GM11168 (cell line): ENCODE measurements around the gene SLCO3A1.

Source experiments
- in situ Hi-C: fragments of 300-500 bp; cut with MboI; formaldehyde crosslinking; loops from one replicate; pipeline ENCODE4 v1.12.0; 2022; ENCODE audit warnings: low sequenced_read_pairs; ENCODE audit not compliant: unreplicated experiment

SLCO3A1 gene

GRCh38 chr15:92142242-92143232, 289.0 kb downstream of the SLCO3A1 start:
- in situ Hi-C loops = no loop called here

DNA sequence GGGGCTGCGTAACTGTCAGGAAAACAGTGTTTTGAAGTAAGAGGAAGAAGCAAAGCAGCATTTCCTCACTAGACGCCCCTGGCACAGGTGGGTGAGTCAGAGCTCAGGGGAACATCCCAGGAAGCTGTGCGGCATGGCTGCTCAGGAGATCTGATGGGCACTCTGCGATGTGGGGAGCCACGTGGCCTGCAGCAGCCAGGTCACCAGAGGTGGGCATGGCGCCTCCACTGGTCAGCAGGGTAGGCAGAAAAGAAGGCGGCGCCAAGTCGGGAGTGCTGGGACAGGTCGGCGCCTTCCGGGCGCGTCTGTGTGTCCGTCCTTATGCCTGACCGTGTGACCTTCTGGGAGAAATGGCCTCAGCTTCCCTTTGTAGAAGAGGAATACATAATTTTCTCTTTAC, 290.3 kb downstream of the SLCO3A1 start:
- in situ Hi-C loops = no loop called here

- in situ Hi-C loops = no loop called here
These were observed 293.1 kb downstream of the SLCO3A1 start for GRCh38 chr15:92146511-92147150.

DNA sequence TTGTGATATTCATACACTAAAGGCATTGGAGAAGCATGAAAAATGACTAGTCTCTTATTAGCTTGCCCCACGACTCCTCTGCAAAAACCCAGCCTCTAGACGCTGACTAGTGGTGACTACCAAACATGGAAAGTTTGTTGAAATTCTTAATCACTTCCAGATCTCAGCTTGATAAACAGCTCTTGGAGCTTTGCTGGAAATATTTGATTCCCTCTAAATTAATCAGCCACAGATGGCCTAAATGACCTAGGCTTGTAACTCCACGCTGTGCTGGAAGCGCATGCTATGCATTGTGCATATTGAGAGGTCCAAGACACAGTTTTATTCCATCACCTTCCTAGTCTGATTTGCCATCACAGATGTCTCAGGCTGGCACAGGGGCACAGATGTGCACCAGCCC, 295.5 kb downstream of the SLCO3A1 start:
- in situ Hi-C loops = no loop called here

DNA sequence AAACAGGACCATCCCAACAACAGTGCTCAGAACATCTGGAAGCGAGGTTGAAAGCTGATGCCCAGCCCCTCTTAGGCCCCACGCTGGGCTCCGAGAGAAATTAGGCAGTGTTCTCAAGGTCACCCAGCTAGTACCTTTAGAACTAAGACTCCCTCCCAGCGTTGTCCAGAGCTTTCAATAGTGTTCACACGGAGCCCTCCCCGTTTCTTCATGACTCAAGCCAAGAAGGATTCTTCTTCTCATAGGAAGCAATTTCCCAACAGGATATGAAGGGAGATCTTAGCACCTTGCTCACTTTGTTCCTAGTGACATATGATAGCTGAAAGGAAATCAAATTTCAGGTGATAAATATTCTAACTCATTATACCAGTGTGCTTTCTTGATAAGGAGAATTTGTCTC, 296.0 kb downstream of the SLCO3A1 start:
- in situ Hi-C loops = no loop called here

GRCh38 chr15:92151168-92151567, 297.7 kb downstream of the SLCO3A1 start:
- in situ Hi-C loops = no loop called here

GRCh38 chr15:92151741-92152140, 298.2 kb downstream of the SLCO3A1 start:
- in situ Hi-C loops = no loop called here

- in situ Hi-C loops = no loop called here
These were observed 299.5 kb downstream of the SLCO3A1 start for GRCh38 chr15:92152983-92153382.

DNA sequence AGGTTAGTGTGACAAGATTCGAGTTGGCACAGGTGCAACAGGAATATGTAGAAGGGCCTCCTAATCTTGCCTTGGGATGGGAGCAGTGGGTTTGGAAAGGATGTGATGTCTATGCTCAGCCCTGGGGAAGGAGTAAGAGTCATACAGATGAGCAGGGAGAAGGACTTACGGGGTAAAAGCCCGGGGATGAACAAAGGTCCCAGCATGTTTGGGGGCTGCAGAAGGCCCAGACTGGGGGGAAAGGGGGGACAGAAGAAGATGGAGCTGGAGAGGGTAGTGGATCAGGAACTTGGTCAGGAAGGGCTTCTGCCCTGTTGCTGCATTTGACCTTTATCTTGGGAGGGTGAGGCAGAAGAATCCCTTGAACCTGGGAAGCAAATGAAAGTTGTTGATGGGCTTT, 300.1 kb downstream of the SLCO3A1 start:
- in situ Hi-C loops = no loop called here

DNA sequence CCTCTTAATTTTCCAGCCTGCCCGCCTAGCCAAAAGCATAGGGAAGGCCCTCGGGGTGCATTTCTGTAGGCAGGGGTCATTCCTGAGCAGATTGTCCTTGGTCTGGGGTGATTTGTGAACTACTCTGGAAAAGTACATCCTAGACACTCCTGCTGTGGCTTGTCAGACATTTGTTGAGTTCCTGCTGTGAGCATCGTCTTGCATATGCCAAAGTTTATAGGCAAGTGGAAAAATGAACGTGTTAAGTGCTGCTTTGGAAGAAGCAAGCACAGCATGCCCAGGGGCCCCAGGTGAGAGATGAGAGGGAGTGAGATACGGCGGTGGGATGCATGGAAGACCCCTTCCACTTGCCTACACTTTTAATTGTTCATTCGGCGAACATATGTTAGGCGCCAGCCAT, 302.4 kb downstream of the SLCO3A1 start:
- in situ Hi-C loops = no loop called here

DNA sequence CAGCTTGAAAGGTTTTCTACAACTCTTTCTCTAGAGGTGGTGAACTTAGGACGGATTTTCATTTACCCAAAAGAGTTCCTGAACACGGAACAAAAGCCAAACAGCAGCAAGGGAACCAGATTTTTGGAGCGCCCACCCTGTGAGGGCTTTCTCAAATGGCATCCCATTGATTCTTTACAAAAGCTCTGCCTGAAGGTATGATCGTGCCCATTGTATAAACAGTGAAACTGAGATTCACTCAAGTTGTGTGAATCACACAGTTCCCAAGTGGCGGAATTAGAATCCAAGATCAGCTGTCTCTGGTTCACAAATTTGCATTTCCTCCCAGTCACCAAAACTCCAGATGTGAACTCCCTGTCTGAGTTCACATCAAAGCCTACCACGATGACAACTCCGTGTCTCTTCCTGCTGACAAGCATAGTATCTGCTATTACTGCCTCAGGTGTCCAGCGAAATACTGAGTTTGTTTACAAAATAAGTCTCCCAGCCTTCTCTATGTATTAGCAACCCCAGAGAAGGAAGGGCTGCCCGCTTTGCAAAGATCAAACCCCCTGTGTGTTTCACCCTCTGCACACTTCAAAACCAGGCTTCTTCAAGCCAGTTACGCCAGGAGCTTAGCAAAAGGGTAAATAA, 304.3 kb downstream of the SLCO3A1 start:
- in situ Hi-C loops = no loop called here

DNA sequence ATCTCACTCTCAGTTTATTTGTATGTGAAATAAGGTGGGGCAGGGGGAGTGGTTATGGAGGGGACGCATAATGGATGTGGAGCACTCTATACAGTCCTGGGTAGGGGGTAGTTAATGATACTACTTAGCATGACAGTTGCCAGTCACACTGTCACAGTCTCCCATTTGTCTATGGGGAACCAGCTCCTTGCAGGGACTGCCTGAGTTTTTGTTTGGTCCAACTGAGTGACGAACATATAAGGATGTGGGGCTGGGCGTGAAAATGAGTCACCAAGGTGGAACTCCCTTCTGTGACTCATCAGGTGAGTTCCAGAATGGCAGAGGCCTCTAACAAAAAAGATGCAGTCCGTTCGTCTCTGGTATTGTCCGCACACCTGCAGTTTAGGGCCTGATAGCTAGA, 304.9 kb downstream of the SLCO3A1 start:
- in situ Hi-C loops = no loop called here

GRCh38 chr15:92159481-92159880, 306.0 kb downstream of the SLCO3A1 start:
- in situ Hi-C loops = no loop called here

- in situ Hi-C loops = no loop called here
These were observed 306.7 kb downstream of the SLCO3A1 start for GRCh38 chr15:92159906-92160841.

DNA sequence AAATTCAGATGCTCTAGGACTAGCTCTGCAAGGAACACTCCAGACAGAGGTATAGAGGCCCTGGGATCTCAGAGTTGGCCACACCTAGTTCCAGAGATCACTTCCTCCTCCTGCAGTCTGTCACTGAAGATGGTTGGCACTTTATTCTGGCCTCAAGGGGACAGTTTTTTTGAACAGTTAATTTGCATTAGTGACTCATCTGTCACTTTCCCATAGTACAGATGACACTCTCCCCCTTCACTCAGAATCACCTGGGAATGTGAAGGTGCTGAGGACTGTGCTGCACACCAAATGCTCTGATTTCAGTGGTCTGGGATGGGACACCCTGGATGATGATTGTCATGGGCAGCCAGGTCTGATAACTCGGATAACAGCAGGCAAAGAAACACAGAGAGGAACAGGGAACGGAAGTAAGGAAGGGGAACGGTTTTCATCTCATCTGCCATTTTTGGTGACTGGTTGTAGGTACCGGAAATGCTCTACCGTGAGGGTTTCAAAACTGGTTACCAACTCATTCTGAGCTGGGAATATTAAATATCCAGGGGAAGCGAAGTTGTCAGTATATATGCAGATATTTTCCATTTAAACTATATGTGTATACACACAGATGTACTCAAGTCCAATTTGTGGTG, 307.6 kb downstream of the SLCO3A1 start:
- in situ Hi-C loops = no loop called here

- in situ Hi-C loops = no loop called here
These were observed 309.1 kb downstream of the SLCO3A1 start for GRCh38 chr15:92162657-92163056.

GRCh38 chr15:92163641-92164040, 310.1 kb downstream of the SLCO3A1 start:
- in situ Hi-C loops = no loop called here

- in situ Hi-C loops = no loop called here
These were observed 311.0 kb downstream of the SLCO3A1 start for GRCh38 chr15:92164327-92165000.

- in situ Hi-C loops = no loop called here
These were observed 311.5 kb downstream of the SLCO3A1 start for GRCh38 chr15:92165001-92165346.
